Skeletal muscle satellite cell (primary cell): ENCODE results near the gene KCNJ12. TPM values are rescaled to one million over a fixed set of nuclear protein-coding genes. Genes with fewer than 3 reads are reported as not detected.
"Not testable (repeated sequence)": the region's sequence is repeated elsewhere in the genome, so short reads cannot be mapped to it uniquely, and the experiment has no call there.

Experiments
- H3K27me3 ChIP-seq: 2 replicates; pipeline ENCODE4 v1.7.0; 2013; ENCODE audit warnings: low read length; ENCODE audit not compliant: control insufficient read depth, insufficient read depth
- H3K36me3 ChIP-seq: 2 replicates; pipeline ENCODE4 v1.7.0; 2013; ENCODE audit warnings: mild to moderate bottlenecking, control low read depth, low read length; ENCODE audit not compliant: insufficient read depth
- H3K4me1 ChIP-seq: 2 replicates; pipeline ENCODE4 v1.7.0; 2013; ENCODE audit warnings: low read length; ENCODE audit not compliant: control insufficient read depth, insufficient read depth
- H3K4me2 ChIP-seq: 2 replicates; pipeline ENCODE4 v1.7.0; 2013; ENCODE audit warnings: mild to moderate bottlenecking, low read length
- H3K4me3 ChIP-seq: 2 replicates; pipeline ENCODE4 v1.7.0; 2013; ENCODE audit warnings: low read length
- H3K9ac ChIP-seq: 2 replicates; pipeline ENCODE4 v1.7.0; 2013; ENCODE audit warnings: mild to moderate bottlenecking, low read depth, low read length, moderate library complexity
- H3K9me3 ChIP-seq: replicated peaks from 2 replicates; pipeline ENCODE4 v1.7.0; 2013; ENCODE audit warnings: mild to moderate bottlenecking, control low read depth, low read length
- total RNA-seq: library from RNA; depleted of rRNA; stranded (reverse); fragments of >200 nt; gene quantifications from 2 replicates; pipeline ENCODE4 v1.2.3, GENCODE V29; 2012; rRNA removed

The KCNJ12 gene
- total RNA-seq, result 0.25 and 0.87 TPM in 2 replicates

DNA sequence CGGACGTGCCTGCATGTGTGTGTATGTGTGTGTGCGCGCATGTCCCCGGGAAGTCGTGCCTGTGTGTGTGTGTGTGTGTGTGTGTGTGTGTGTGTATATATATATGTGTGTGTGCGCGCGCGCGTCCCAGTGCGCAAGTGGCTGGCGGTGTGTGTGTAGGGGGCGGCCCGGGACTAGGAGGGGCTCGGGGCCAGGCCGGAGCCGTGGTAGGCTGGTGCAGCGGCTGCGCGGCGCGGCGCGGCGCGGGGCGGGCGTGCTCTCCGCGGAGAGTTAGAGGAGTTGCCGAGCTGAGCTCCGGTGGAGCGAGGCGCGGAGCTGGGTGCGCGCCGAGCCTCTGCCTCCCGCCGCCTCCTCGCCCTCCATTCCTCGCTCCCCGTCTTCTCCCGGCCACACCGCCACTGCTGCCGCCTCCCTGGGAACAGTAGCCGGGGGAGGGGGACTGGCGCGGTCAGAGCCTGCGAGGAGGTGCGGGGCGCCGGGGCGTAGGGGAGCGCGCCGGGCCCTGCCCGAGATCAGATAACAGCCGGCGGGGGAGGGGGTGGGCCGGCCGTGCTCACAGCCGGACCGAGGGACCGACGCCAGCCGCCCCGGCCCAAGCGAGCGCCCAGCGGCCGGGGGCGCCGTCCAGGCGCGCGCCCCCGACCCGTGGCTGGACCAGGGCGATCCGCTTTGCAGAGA, at the start of gene KCNJ12:
KCNJ12 (plus strand) TSS at position 277 of the 678 bp plus-strand sequence. CDS start 38,986 bp downstream, outside the sequence.
- Histone ChIP-seq H3K27me3 (peaks cover 36% of the 10 kb centered on the region), H3K9me3 (no peaks in the 10 kb centered on the region), H3K4me2 (peak within 1 kb of the TSS; percentile 78), H3K4me1 (peaks cover 7% of the 10 kb centered on the region), H3K36me3 (no peaks in the 10 kb centered on the region), H3K4me3 (peak within 1 kb of the TSS; percentile 64), H3K9ac (no peak within 1 kb of the TSS)

DNA sequence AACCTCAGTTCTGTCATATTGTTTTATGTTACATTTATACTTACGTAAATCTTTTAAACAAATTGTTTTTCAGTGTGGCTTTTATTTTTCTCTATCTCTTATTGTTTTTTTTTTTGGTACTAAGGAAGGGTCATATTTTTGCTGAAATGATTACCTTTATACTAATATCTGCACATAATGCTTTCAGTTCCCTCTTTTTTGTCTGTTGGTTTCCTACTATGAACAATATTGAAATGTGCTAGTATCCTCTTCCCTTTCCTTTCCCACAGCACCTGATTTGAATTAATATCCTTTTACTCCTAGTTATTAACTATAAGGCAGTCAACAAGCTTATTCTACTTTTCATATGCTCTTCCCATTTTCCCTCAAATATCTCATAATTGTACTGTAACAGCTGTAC, 48.2 kb upstream of the KCNJ12 start:
- H3K4me2 ChIP-seq, H3K4me3 ChIP-seq, H3K9me3 ChIP-seq, H3K9ac ChIP-seq, H3K4me1 ChIP-seq, H3K36me3 ChIP-seq: not testable (repeated sequence)
- H3K27me3 ChIP-seq, result peaks cover 11% of the 10 kb centered on the region

DNA sequence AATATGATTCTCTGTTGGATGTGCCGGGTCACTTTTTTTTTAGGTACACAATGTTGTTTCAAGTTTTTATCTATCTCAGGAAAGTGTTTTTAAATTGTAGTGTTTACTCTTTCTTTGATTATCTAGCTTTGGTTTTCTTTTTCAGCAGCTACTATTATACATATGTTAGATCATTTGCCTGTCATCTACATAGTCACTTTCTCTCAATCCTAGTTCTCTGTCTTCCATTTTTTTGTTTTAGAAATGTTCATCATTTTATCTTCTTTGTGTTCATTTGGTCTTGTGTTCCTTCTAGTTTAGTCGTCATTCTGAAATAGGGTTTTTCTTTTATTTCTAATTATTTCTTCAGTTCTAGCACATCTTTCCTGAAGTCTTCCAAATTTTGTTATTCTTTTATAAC, 47.4 kb upstream of the KCNJ12 start:
- H3K36me3 ChIP-seq, H3K9ac ChIP-seq, H3K4me2 ChIP-seq: not testable (repeated sequence)

DNA sequence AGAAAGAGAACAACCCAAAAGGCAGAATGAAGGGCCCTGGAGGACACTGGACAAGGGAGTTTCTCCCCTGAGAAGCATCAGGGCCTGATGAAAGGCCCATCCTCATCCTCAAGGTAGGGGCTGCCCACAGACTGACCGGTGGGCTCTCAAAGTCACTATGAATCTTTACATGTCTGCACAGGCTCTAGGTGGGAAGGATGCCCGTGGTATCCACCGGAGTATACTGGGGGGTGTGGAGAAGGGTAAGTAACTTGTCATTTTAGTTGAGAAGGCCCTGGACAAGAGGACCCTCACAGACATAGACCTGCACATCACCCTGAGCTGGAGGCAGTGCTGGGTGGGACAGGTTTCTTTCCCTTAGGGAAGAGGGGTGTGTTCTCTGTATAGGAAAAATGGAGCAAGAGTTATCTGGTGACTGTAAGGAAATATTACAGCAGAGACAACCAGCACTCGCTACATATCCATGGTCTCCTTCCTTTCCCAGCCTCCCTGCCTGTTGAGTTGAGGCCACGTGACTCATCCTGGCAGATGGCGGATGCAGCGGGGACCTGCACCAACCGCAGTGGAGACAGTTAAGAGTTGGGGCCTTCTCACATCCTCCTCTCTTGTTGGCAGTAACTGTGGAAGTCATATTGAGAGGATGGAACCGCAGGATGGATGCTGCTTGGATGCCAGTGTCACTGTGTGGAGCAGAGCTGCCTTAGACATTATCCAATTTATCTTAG, 45.6 kb upstream of the KCNJ12 start:
- Histone ChIP-seq H3K4me3 (no peak overlapping the region), H3K27me3 (no peaks in the 10 kb centered on the region), H3K36me3 (no peaks in the 10 kb centered on the region), H3K9me3 (peaks cover 4% of the 10 kb centered on the region), H3K4me2 (no peak overlapping the region), H3K9ac (no peak overlapping the region), H3K4me1 (no peaks in the 10 kb centered on the region)

More for the DNA sequence above, 47.4 kb upstream of the KCNJ12 start:
- H3K27me3 ChIP-seq, H3K4me3 ChIP-seq, H3K9me3 ChIP-seq, H3K4me1 ChIP-seq: not testable (repeated sequence)

DNA sequence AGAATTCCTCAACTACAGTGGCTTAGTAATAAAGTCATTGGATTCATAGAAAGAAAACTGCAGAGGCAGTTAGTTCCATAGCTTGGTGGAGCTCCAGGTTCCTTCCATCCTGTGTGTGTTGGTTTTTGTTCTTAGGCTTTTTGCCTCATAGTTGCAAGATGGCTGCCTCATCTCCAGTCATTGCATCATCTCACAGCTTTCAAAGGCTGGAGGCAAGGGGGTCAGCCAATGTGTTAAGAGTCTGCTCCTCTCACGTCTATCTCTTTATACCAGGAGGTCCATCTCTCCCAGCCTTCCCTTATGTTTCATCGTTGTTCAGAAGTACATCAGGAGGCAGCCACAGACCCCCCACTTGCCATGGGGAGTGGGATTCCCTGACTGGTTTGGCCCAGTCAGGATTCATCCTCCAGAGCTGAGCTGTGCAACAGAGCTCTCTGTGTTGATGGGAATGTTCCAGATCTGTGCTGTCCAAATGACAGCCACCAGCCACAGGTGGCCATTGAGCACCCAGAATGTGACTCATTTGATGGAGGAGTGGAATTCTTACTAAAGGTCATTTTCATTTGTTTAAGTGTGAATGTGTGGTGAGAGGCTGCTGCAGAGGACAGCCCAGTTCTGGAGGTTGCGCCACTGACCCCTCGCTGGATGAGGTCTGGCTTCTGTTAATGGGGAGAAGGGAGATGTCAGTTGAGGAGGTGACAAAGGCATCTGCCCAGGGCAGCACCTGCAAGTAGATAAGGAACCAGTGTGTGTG, 39.4 kb upstream of the KCNJ12 start:
- H3K4me3 ChIP-seq, H3K27me3 ChIP-seq, H3K9me3 ChIP-seq, H3K36me3 ChIP-seq, H3K4me2 ChIP-seq, H3K4me1 ChIP-seq, H3K9ac ChIP-seq: not testable (repeated sequence)

DNA sequence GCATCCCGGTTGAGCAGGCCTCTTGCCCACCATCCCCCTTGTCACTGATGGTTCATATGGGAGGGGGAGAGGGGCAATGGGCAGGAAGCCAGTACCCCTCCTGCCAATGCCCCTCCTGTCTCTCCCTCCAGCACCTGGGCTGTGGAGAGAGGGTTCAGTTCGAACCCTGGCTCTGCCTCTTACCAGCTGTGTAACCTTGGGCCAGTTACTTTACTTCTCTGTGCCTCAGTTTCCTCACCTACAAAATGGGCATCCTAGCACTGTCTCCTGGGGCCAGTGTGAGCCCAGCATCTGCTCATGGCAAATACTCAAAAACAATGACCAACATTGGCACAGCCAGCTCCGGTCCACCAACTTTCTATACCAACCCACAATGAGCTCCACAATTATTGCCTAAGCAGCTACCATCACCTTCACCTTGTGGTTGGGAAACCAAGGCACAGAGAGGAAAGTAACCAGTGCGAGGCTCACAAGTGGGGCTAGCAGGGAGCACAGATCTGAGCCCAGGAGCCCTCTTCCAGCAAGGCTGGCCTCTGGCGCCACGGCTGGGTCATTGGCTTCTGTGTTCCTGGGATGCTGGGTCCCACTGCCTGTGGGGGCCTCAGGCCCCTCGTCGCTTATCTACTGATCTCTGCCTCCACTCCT, 38.1 kb upstream of the KCNJ12 start:
- not testable (repeated sequence) for H3K4me1 ChIP-seq, H3K4me2 ChIP-seq, H3K4me3 ChIP-seq, H3K36me3 ChIP-seq, H3K27me3 ChIP-seq, H3K9me3 ChIP-seq, H3K9ac ChIP-seq

DNA sequence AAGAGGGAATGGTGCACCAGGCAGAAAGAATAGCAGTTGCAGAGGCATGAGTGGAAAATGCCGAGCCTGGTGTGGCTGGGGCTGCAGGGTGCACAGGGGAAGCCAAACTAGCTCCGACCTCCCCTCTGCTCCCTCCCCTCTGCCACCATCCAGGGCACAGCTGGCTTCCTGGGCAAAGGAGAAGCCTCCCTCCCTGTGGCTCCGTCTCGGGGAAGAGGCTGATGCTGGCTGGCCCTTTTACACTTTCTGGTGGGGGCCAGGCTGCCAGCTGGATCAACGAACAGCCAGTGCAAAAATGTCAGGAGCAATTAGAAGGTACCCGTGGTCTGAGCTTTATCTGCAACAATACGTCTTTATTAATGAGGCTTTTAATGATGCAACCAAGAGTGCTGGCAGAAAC, 37.1 kb upstream of the KCNJ12 start:
- H3K9ac ChIP-seq, result no peak overlapping the region
- no peaks in the 10 kb centered on the region for H3K36me3 ChIP-seq
- no peak overlapping the region for H3K4me3 ChIP-seq
- no peaks in the 10 kb centered on the region for H3K9me3 ChIP-seq
- no peaks in the 10 kb centered on the region for H3K4me1 ChIP-seq
- H3K4me2 ChIP-seq, result no peak overlapping the region
- H3K27me3 ChIP-seq, result peaks cover 4% of the 10 kb centered on the region

DNA sequence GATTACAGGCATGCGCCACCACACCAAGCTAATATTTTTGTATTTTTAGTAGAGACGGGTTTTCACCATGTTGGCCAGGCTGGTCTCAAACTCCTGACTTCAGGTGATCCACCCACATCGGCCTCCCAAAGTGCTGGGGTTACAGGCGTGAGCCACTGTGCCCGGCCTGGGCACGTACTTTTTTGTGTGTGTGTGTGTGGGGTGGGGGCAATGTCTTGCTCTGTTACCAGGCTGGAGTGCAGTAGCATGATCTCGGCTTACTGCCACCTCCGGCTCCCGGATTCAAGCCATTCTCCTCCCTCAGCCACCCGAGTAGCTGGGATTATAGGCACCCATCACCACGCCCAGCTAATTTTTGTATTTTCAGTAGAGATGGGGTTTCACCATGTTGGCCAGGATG, 36.6 kb upstream of the KCNJ12 start:
- H3K4me2 ChIP-seq, H3K27me3 ChIP-seq, H3K9me3 ChIP-seq, H3K9ac ChIP-seq, H3K4me1 ChIP-seq, H3K4me3 ChIP-seq, H3K36me3 ChIP-seq: not testable (repeated sequence)

DNA sequence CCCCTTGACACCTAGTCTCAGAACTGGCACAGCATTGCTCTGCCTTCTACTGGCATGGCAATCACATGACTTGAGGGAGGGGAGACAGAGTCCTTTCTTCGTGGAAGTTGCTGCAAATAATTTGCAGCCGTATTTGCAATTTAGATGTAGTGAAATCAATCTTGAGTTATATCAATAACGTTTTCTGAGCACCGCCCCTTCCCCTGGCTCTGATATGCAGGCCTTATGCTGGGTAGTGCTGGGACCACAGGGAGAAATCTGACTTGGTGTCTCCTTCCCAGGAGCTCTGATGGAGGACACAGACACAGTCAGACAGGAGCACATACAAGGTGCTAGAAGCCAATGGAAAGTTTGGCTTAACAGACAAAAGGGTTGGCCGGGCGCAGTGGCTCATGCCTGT, 35.8 kb upstream of the KCNJ12 start:
- not testable (repeated sequence) for H3K4me3 ChIP-seq, H3K36me3 ChIP-seq, H3K4me1 ChIP-seq, H3K9ac ChIP-seq, H3K9me3 ChIP-seq, H3K27me3 ChIP-seq, H3K4me2 ChIP-seq

DNA sequence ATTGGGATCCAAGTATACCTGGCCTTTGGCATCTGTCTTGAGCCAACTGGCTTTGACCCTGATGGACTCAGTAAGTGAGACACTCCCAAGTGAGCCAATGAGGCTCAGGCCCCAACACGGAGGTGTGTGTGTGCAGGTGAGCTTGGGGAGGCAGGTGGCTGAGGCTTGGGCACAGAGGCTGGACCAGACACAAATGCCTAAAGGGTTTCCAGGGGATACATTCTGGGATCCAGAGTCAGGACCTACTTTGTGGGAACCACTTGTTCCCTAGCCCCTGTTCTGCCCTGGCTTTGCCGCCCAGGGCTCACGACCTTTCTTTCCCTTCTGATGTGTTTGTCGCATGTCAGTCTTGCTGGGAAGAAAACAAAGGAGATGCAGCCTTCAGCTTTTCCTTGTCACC, 34.9 kb upstream of the KCNJ12 start:
- not testable (repeated sequence) for H3K4me3 ChIP-seq, H3K36me3 ChIP-seq, H3K4me2 ChIP-seq, H3K4me1 ChIP-seq, H3K9me3 ChIP-seq, H3K9ac ChIP-seq
- H3K27me3 ChIP-seq, result peaks cover 11% of the 10 kb centered on the region

DNA sequence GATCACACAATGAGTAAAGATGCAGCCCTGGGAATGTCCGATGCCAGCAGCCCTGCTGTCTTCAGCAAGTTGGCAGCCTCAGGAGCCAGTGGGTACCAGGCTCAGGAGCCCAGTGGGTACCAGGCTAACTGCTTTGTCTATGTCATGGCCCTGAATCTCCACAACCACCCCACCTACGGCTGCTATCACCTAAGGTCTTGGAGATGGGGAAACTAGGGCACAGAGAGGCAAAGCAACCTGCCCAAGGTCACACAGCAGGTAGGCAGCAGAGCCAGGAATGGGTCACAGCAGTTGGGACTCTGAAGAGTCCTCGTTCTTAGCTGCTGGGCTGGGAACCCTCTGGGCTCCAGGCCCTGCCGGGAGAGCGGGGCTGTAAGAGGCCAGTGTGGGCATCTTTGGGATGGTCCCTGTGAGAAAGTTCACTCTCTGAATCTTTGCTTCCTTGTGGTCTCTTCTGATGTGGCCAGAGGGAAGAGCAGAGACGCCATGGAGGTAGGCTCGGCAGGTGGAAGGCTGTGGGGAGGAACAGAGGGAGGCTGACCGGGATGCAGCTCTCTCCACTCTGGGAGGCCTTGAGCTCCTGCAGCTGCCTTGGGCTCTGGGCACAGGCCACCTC, 34.1 kb upstream of the KCNJ12 start:
- not testable (repeated sequence) for H3K4me1 ChIP-seq, H3K9me3 ChIP-seq, H3K4me2 ChIP-seq, H3K4me3 ChIP-seq, H3K36me3 ChIP-seq, H3K9ac ChIP-seq
- peaks cover 11% of the 10 kb centered on the region for H3K27me3 ChIP-seq
